ENCODE results near the gene ZNF774. TPM values are rescaled to one million over a fixed set of nuclear protein-coding genes. Genes with fewer than 3 reads are reported as not detected.
A peak's percentile ranks its signal among the peaks of the same experiment; 100 is the strongest.
"Not testable (repeated sequence)": the region's sequence is repeated elsewhere in the genome, so short reads cannot be mapped to it uniquely, and the experiment has no call there.

ZNF774 gene
- total RNA-seq: 4.7 TPM
- long read RNA-seq, partial matches to known transcripts: 0 of 5 reads
- long read RNA-seq, other reads (novel, unspliced or antisense): 1 of 5 reads

DNA sequence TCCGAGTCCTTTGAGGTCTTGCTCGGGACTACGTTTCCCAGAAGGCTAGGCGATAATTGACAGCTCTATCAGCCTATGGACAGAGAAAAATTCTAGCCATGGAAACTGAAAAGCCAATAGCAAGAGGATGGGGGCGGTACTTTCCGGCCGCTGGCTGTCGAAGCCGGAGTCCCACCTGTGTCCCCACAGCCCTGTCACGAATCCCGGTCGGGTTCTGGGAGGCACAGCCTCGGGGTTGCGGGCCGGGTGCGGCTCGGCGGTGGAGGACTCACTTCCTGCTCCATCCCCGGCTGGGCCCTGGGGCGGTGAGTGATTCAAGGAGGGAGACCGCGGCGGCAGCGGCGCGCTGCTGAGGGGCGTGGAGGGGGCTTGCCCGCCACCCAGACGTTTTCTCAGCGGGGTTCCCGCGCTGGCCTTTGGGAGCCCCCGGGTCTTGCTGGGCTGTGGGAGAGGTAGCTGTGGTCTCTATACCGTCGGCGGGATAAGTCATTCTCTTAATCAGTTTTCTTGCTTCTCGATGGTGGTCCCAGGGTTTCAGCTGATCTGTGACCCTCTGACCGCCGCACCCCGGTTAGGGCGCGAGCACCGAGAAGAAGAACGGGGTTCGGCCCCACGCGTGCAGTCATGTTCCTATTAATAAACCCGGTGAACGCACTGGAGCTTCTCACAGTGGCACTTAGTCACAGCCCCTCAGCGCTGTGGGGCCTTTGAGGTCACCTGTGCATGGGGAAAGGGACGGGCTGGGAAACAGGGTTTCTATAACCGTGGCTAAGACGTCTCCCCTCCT lies at the start of gene ZNF774:
ZNF774 (plus strand) TSS at position 178 of the 787 bp plus-strand sequence. CDS start 2,377 bp downstream, outside the sequence.
- DNase-seq: peak; percentile 90
- no peaks in the 10 kb centered on the region for H3K27me3 ChIP-seq (ENCODE audit: low read depth)
- intact Hi-C loops (cut with micrococcal nuclease): no loop called here
- peaks cover 14% of the 10 kb centered on the region for H3K4me1 ChIP-seq
- TF ChIP-seq CTCF (IDR thresholded peaks at IDR 0.05; ENCODE audit: borderline replicate concordance): no peak
- no peaks in the 10 kb centered on the region for H3K36me3 ChIP-seq
- peak within 1 kb of the TSS; percentile 78 for H3K4me3 ChIP-seq
- H3K27ac ChIP-seq (replicated peaks): peak within 1 kb of the TSS; percentile 84
- no peaks in the 10 kb centered on the region for H3K9me3 ChIP-seq (replicated peaks)

DNA sequence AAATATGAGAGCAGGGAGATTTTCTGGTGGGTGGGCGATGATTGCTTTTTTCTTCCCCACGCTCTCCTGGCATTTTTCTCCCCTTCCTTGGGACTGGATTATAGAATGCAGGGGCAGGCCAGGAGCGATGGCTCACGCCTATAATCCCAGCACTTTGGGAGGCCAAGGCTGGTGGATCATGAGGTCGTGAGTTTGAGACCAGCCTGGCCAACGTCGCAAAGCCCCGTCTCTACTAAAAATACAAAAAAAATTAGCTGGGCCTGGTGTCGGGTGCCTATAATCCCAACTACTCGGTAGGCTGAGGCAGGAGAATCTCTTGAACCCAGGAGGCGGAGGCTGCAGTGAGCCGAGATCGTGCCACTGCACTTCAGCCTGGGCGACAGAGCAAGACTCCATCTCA lies 46.7 kb upstream of the ZNF774 start:
- intact Hi-C loops (cut with micrococcal nuclease); DNase-seq; H3K27ac ChIP-seq (replicated peaks): not testable (repeated sequence)

DNA sequence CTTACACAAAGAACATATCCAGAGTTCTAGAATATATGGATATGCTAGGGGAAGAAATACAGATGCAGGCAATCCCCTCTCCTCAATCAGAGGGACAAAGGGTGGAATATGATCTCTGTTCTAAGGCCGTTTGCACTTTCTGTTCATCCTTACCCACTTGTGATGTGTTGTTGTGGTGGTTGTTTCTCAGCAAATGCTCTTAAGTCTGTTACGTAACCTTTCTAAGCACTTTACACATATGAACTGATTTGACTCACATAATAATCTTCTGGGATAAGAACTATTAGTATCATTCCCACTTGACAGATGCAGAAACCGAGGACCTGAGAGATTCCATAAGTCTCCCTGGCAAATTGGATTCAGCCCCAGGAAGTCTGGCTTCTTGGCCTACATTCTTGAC lies 46.2 kb upstream of the ZNF774 start:
- intact Hi-C loops (cut with micrococcal nuclease): no loop called here
- no peak overlapping the region for H3K27ac ChIP-seq (replicated peaks)
- TF ChIP-seq CTCF (IDR thresholded peaks at IDR 0.05; ENCODE audit: borderline replicate concordance): no peak

More for the DNA sequence above, 46.7 kb upstream of the ZNF774 start:
- peaks cover 17% of the 10 kb centered on the region for H3K4me1 ChIP-seq
- H3K36me3 ChIP-seq; H3K4me3 ChIP-seq; H3K9me3 ChIP-seq (replicated peaks); H3K27me3 ChIP-seq (ENCODE audit: low read depth): not testable (repeated sequence)

GRCh38 chr15:90306560-90306959 lies 45.5 kb upstream of the ZNF774 start:
- no peaks in the 10 kb centered on the region for H3K36me3 ChIP-seq
- TF ChIP-seq CTCF (IDR thresholded peaks at IDR 0.05; ENCODE audit: borderline replicate concordance): no peak
- no peak overlapping the region for H3K27ac ChIP-seq (replicated peaks)
- no peaks in the 10 kb centered on the region for H3K9me3 ChIP-seq (replicated peaks)
- DNase-seq: no peak
- intact Hi-C loops (cut with micrococcal nuclease): no loop called here
- H3K4me3 ChIP-seq: no peak overlapping the region
- peaks cover 12% of the 10 kb centered on the region for H3K4me1 ChIP-seq
- H3K27me3 ChIP-seq (ENCODE audit: low read depth): no peaks in the 10 kb centered on the region

More for the DNA sequence above, 46.2 kb upstream of the ZNF774 start:
- DNase-seq: no peak
- H3K4me3 ChIP-seq: no peak overlapping the region
- no peaks in the 10 kb centered on the region for H3K9me3 ChIP-seq (replicated peaks)
- no peaks in the 10 kb centered on the region for H3K36me3 ChIP-seq
- H3K27me3 ChIP-seq (ENCODE audit: low read depth): no peaks in the 10 kb centered on the region
- H3K4me1 ChIP-seq: peaks cover 17% of the 10 kb centered on the region

GRCh38 chr15:90307661-90308060 lies 44.4 kb upstream of the ZNF774 start:
- intact Hi-C loops (cut with micrococcal nuclease): no loop called here
- peaks cover 4% of the 10 kb centered on the region for H3K4me1 ChIP-seq
- DNase-seq: no peak
- no peak for TF ChIP-seq CTCF (IDR thresholded peaks at IDR 0.05; ENCODE audit: borderline replicate concordance)
- H3K36me3 ChIP-seq: no peaks in the 10 kb centered on the region
- H3K4me3 ChIP-seq: no peak overlapping the region
- no peaks in the 10 kb centered on the region for H3K27me3 ChIP-seq (ENCODE audit: low read depth)
- no peak overlapping the region for H3K27ac ChIP-seq (replicated peaks)
- H3K9me3 ChIP-seq (replicated peaks): no peaks in the 10 kb centered on the region

- H3K36me3 ChIP-seq: no peaks in the 10 kb centered on the region
- no peak overlapping the region for H3K27ac ChIP-seq (replicated peaks)
- intact Hi-C loops (cut with micrococcal nuclease): no loop called here
- DNase-seq: no peak
- TF ChIP-seq CTCF (IDR thresholded peaks at IDR 0.05; ENCODE audit: borderline replicate concordance): no peak
- no peak overlapping the region for H3K4me3 ChIP-seq
- H3K9me3 ChIP-seq (replicated peaks): no peaks in the 10 kb centered on the region
- peaks cover 4% of the 10 kb centered on the region for H3K4me1 ChIP-seq
- H3K27me3 ChIP-seq (ENCODE audit: low read depth): no peaks in the 10 kb centered on the region
Measured at GRCh38 chr15:90309020-90309419, 43.1 kb upstream of the ZNF774 start.

Data from left ventricle myocardium inferior (tissue), 1 donor.